ENCODE data around the gene LDLRAD3. TPM values are rescaled to one million over a fixed set of nuclear protein-coding genes. Genes with fewer than 3 reads are reported as not detected.

LDLRAD3 gene
- total RNA-seq, 1 donor from 2014 or later = 7.2 TPM

DNA sequence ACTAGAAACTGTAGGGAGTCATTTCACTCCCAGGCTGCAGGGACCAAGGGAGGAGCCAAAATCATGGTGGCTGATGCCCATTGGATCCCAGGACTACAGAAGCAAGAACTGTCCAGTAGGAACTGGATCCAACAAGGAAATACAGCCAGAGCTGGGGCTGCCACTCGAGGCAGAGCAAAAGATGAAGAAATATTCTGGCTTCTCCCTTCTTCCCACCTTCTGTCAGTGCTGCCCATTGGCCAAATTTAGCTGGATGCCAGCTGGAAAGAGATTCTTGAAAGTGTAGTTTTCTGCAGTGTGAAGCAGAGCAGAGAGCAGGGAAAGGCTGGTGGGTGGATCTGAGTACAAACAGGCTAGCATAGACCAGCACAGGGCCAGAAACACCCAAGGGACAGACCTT lies 299.8 kb downstream of the LDLRAD3 start:
- ATAC-seq = no peak

DNA sequence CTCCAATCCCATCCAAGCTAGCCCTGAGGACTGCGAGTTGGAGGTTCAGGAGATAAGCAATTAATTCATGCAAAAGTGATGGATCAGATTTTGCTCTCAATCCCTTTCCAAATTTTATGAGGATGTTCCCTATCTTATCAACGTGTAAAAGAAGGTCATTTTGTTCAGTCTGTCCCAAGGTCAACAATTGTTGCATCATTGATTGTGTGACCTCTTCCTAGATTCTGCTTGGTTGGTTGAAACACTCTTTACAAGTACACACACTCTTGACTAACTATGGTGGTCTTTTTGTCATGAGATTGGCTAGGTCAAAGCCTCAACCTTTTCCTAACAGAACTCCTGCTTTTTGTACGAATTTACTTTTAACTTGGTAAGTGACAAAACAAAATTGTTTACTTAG lies 303.6 kb downstream of the LDLRAD3 start:
- ATAC-seq = no peak

DNA sequence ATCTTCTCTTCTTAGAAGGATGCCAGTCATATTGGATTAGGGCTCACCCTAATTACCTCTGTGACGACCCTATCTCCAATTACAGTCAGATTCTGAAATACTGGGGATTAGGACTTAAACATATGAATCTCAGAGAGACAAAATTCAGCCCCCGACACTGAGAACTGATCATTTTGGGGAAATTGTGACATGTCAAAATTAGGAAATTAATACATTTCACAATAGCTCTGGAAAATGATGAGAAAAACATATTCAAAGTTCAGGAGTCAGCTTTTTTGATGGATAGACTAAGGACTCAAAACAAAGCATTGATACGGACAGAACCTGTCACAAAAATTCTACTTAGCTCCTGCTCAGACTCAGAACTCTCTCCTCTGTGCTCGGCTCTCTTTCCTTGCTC lies 304.6 kb downstream of the LDLRAD3 start:
- ATAC-seq = no peak

DNA sequence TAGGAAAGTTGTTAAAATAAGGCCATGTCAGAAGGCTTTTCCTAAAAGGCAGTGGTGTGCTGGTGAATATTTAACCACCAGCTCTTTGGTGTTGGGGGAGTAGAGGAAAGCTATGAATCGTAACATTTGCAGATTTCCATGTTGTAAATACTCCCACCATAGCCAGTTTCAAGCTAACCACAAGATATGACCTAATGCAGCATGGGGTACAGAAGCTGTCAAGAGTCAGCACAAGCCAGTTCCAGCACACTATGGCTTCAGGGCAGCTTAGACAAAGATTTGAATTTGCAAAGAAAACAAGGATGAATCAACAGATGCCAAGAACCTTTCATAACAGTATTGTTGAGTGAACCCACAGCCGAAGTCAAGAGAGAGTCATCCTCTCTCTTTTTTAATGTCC lies 305.4 kb downstream of the LDLRAD3 start:
- ATAC-seq = peak; percentile 75

DNA sequence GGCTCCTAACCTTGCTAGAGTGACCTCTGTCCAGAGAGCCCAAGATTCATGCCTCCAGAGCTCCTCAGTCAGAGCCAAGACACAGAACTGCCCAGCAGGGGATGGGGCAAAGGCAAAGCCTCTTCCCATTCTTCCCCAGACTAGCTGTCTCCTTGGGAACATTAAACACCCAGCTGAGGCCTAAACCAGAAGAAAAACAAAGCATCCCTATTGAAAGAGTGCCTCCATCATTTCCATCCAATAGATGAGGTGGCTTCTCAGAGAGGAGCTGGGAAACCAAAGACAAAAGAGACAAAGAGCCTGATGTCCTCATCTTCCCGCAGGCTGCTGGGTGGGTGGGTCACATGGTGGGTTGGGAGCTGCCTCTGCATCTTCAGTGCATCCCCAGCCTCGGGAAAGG lies 308.0 kb downstream of the LDLRAD3 start:
- no peak for ATAC-seq

DNA sequence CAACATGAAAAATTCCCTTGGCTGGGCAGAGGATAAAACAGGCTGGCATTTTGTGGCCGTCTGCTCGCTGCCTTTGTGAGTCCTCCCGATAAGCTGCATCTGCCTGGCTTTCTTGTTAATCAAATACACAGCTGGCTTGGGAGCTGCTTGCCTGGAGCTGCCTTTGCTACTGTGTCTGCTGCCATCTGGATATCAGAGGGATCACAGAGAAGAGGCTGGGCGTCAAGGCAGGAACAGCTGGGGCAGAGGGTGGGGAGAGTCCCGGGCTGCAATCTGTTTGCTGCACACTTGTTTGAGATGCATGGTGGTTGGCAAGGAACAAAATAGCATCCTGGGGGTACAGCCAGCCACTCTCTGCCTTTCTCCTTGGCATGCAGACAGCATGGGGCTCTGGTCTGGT lies 309.4 kb downstream of the LDLRAD3 start:
- ATAC-seq = no peak

DNA sequence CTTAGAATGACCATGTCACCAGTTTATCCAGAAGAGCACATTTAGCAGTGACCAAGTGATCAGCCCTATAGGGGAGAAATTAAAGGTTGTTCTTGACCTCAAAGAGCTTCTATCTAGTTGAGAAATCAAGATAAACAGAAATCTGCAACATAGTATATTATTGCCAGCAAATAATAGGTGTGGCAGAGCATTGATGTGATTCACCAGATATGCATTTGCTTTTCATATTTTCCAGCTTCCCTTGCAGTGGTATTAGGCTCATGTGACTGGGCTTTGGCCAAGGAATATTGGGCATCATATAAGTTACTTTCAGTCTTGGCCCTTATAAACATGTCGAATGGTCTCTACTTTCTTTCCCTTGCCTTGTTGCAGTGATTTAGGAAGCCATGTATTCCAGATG lies 310.9 kb downstream of the LDLRAD3 start:
- ATAC-seq = peak; percentile 32

GRCh38 chr11:36257351-36257750 lies 313.5 kb downstream of the LDLRAD3 start:
- no peak for ATAC-seq

DNA sequence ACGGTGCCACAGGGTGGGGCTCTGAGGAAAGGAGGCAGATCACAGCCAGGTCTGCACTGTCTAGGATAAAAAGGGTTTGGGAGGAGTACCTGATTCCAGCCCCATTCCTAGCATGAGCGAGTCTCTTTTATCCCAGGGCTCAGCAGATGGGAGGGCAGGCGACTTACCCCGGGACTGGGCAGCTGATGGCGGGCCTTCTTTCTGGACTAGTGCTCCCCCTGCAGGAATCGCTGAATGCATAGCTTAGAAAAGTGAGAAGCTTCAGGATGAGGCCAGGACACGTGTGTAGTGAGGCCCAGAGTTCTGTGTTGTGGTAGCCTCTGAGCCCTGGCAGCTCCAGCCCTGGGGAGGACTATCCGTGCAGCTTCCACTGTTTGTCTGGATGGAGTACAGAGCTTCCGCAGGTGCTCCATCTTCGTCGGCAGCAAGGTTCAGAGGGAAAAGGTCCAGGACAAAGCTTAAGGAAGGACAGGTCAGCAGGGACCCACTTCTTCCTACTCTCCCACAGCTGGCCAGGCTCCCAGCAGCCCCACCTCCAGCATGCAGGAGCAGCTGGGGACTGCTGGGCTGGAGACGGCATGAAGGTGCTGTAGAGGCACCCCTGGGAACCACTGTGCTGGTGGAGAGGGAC lies 315.0 kb downstream of the LDLRAD3 start:
- ATAC-seq = peak; percentile 77

GRCh38 chr11:36261094-36261493 lies 317.2 kb downstream of the LDLRAD3 start:
- no peak for ATAC-seq

- no peak for ATAC-seq
Measured at GRCh38 chr11:36264011-36264972, 320.4 kb downstream of the LDLRAD3 start.

GRCh38 chr11:36264973-36265344 lies 321.1 kb downstream of the LDLRAD3 start:
- ATAC-seq = no peak

- ATAC-seq = peak; percentile 59
Measured at GRCh38 chr11:36265793-36266628, 322.1 kb downstream of the LDLRAD3 start.

DNA sequence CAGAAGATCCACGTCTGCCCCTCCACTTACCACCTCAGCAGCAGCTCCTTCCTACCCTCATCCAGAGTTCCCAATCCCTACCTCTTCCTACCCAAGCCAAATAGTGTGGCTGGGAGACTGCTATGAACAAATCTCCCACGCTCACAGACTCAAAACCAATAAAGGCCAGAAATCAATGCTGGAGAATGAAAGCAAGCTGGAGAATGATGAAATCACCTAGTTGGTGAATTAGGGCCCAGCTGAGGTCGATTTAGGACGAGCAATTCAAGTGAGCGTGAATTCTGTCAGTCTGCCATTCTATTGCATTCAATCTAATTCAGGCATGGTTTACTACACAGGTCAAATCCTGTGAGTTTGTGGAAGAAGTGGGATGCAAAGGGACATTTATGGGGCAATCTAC lies 322.9 kb downstream of the LDLRAD3 start:
- ATAC-seq = no peak

GRCh38 chr11:36268337-36268985 lies 324.6 kb downstream of the LDLRAD3 start:
- ATAC-seq = no peak

- no peak for ATAC-seq
Measured at GRCh38 chr11:36270701-36271100, 326.8 kb downstream of the LDLRAD3 start.

DNA sequence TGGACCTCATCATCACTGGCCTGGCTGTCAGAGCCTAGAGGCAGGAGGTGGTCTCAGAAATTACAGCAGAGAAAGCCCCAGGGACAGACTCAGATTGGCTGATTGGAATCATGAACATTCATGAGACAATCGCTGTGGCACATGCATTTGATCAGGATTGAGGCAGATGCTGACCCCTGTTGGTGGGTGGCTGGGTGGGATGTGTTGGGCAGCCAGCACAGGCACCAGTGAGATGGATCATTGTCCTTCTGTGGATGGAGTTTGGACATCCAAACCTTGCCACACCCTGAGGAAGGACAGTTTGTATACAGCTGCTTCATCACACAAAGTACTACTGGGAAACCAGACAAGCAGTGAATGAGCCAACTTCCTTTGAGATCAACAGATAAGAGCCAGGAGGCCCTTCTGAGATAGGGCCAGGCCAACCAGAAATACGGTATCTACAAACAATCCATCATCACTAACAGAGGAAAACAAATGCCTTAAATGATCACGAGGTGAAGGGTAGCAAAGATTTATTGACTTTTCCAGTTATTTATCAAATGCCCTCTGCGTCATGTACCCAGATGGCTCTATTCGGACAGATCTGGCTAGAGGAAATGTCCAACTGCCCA lies 328.0 kb downstream of the LDLRAD3 start:
- ATAC-seq = no peak

- no peak for ATAC-seq
Measured at GRCh38 chr11:36273110-36273509, 329.2 kb downstream of the LDLRAD3 start.

GRCh38 chr11:36274414-36274813 lies 330.6 kb downstream of the LDLRAD3 start:
- ATAC-seq = no peak

DNA sequence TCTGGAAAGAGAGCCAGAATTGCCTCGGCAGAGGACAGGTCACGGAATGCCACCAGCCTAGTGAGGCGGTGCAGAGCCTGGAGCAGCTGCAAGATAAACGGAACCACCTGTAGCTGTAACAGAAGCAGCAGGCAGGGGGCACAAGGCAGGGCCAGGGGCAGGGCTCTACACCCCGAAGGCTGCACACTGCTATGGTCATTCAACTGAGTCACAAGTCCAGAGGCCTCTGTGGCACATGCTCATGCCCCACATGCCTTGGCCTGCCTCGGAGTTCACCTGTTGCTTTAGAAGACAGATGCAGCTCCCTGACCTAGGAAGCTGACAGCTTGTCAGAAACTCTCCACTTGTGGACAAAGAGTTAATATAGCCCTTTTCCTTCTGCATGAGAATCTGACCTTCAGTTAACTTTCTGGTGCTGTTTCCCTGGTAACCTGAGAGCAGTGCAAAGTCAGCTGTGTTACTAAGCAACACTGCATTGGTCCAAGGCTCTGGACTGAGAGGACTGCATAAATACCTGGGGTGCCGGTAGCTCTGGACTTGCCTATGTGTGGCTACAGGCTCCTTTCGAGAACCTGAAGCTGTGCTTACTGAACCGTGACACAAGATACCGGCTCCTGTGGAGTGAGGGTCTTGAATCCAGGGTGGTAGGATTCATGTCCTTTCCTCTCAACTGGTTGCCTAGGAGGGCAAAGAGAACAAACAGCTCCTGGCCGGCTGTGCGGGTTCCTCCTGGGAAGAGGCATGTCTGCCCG lies 334.8 kb downstream of the LDLRAD3 start:
- no peak for ATAC-seq

DNA sequence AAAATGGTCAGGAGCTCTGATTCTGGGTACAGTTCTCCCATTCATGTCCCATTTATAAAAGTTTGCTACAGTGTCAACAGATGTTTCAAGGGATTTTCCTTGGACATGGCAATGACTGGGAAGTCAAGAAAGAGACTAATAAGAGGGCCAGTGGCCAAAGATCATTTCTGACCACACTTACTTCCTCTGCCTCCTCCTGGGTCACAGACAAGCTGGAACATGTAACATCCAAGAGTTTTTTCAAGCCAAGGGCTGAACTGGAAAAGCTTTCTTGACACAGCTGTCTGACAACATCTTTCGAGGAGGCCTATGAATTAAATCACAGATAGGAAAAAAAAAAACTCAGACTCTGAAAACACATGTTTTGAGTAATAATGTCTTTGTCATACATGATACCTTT lies 336.7 kb downstream of the LDLRAD3 start:
- no peak for ATAC-seq

All from esophagus mucosa (tissue), 1 donor.